Measurements from ENCODE around the gene ADAM8.
A peak's percentile ranks its signal among the peaks of the same experiment; 100 is the strongest.

ADAM8 gene

GRCh38 chr10:133312769-133313145, 36.1 kb upstream of the ADAM8 start:
- Mint-ChIP-seq H3K27me3 (ENCODE audit: low read depth) (peaks cover 2% of the 10 kb centered on the region), H3K4me1 (ENCODE audit: low read depth) (peaks cover 8% of the 10 kb centered on the region), H3K36me3 (ENCODE audit: low read depth) (peaks cover 17% of the 10 kb centered on the region), H3K9me3 (no peaks in the 10 kb centered on the region), H3K27ac (no peak overlapping the region), H3K4me3 (no peak overlapping the region)
- DNase-seq (ENCODE audit: low spot score): no peak

- Mint-ChIP-seq H3K27ac (no peak overlapping the region), H3K4me1 (ENCODE audit: low read depth) (peaks cover 12% of the 10 kb centered on the region), H3K27me3 (ENCODE audit: low read depth) (peaks cover 2% of the 10 kb centered on the region), H3K36me3 (ENCODE audit: low read depth) (peaks cover 18% of the 10 kb centered on the region), H3K9me3 (no peaks in the 10 kb centered on the region), H3K4me3 (no peak overlapping the region)
- DNase-seq (ENCODE audit: low spot score): no peak
These were observed 35.5 kb upstream of the ADAM8 start for GRCh38 chr10:133312016-133312768.

DNA sequence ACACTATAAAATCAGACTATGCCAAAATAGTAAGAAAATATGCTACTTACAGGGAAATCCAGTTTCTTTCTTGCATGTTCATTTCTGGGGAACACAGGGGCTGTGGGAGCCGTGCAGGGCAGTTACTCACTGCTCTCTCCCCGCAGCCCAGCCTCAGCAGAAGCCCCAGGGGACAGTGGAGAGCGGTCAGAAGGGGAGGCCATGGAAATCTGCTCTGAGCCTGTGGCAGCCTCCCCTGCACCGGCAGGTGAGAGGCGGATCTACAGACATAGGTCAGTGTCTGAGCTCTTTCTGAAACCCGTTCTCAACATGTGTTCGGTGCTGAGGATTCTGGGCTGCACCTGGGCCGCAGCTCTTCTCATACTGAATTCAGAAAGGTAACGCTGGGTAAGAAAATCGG, 34.9 kb upstream of the ADAM8 start:
- peaks cover 17% of the 10 kb centered on the region for H3K4me1 Mint-ChIP-seq (ENCODE audit: low read depth)
- H3K4me3 Mint-ChIP-seq: no peak overlapping the region
- peaks cover 18% of the 10 kb centered on the region for H3K36me3 Mint-ChIP-seq (ENCODE audit: low read depth)
- no peak overlapping the region for H3K27ac Mint-ChIP-seq
- no peaks in the 10 kb centered on the region for H3K9me3 Mint-ChIP-seq
- no peak for DNase-seq (ENCODE audit: low spot score)
- peaks cover 2% of the 10 kb centered on the region for H3K27me3 Mint-ChIP-seq (ENCODE audit: low read depth)

- Mint-ChIP-seq H3K36me3 (ENCODE audit: low read depth) (peaks cover 18% of the 10 kb centered on the region), H3K27me3 (ENCODE audit: low read depth) (peaks cover 2% of the 10 kb centered on the region), H3K4me1 (ENCODE audit: low read depth) (peaks cover 12% of the 10 kb centered on the region), H3K4me3 (no peak overlapping the region), H3K9me3 (no peaks in the 10 kb centered on the region), H3K27ac (no peak overlapping the region)
- no peak for DNase-seq (ENCODE audit: low spot score)
These were observed 34.1 kb upstream of the ADAM8 start for GRCh38 chr10:133310789-133311188.

- peaks cover 11% of the 10 kb centered on the region for H3K4me1 Mint-ChIP-seq (ENCODE audit: low read depth)
- peaks cover 18% of the 10 kb centered on the region for H3K36me3 Mint-ChIP-seq (ENCODE audit: low read depth)
- H3K27me3 Mint-ChIP-seq (ENCODE audit: low read depth): peaks cover 2% of the 10 kb centered on the region
- no peak for DNase-seq (ENCODE audit: low spot score)
- H3K27ac Mint-ChIP-seq: no peak overlapping the region
- H3K9me3 Mint-ChIP-seq: no peaks in the 10 kb centered on the region
- no peak overlapping the region for H3K4me3 Mint-ChIP-seq
These were observed 33.7 kb upstream of the ADAM8 start for GRCh38 chr10:133310399-133310755.

DNA sequence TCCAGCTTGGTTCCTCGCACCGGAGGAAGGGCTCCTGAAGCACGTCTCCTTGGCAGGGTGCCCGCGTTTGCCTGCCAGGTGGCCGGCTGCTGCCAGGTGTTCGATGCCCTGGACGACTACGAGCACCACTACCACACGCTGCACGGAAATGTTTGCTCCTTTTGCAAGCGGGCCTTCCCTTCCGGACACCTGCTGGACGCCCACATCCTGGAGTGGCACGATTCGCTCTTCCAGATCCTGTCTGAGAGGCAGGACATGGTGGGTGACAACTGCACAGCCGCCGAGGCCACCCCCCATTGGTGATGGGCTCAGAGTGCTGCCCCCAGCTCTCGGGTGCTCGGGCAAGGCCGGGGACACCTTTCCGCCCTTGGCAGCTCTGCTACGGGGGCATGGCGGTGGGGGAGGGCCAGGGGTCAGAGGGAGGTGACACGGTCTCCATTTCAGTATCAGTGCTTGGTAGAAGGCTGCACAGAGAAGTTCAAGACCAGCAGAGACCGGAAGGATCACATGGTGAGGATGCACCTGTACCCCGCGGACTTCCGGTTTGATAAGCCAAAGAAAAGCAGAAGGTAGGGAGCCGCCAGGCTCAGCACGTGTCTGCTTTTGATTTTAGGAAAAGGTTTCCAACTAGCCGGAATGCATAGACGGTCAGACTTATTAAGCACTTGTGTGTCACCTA, 33.2 kb upstream of the ADAM8 start:
- H3K36me3 Mint-ChIP-seq (ENCODE audit: low read depth): peaks cover 21% of the 10 kb centered on the region
- no peak for DNase-seq (ENCODE audit: low spot score)
- peaks cover 12% of the 10 kb centered on the region for H3K4me1 Mint-ChIP-seq (ENCODE audit: low read depth)
- peak overlapping the region; percentile 31 for H3K27ac Mint-ChIP-seq
- no peaks in the 10 kb centered on the region for H3K9me3 Mint-ChIP-seq
- H3K4me3 Mint-ChIP-seq: peak overlapping the region; percentile 71
- peaks cover 2% of the 10 kb centered on the region for H3K27me3 Mint-ChIP-seq (ENCODE audit: low read depth)

DNA sequence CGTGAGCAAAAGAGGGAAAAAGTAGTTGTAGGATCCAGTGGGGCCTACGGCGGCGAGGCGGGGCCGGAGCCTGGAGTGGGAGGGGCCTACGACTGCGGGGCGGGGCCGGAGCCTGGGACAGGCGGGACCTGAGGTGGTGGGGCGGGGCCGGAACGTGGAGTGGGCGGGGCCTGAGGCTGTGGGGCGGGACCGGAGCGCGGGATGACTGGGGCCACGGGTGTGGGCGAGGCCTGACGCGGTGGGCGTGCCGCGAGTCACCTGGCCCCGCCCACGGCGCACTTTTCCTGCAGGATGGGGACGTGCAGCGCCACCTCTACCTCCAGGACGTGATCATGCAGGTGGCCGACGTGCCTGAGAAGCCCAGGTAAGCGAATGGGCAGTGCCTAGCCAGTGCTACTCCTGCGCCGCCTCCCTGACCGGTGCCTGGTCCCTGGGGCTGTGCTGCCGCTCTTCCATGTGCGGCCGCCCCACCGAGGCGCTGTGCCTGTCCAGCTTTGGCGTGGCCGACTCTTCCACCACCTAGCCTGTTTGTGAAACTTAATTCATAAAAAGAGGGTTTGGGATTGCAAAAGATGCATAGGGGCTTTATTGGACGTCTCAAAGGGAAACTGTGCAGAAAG, 32.5 kb upstream of the ADAM8 start:
- DNase-seq (ENCODE audit: low spot score): peak; percentile 86
- no peaks in the 10 kb centered on the region for H3K9me3 Mint-ChIP-seq
- peak overlapping the region; percentile 71 for H3K4me3 Mint-ChIP-seq
- peak overlapping the region; percentile 78 for H3K27ac Mint-ChIP-seq
- H3K36me3 Mint-ChIP-seq (ENCODE audit: low read depth): peaks cover 21% of the 10 kb centered on the region
- H3K27me3 Mint-ChIP-seq (ENCODE audit: low read depth): peaks cover 2% of the 10 kb centered on the region
- peaks cover 15% of the 10 kb centered on the region for H3K4me1 Mint-ChIP-seq (ENCODE audit: low read depth)

DNA sequence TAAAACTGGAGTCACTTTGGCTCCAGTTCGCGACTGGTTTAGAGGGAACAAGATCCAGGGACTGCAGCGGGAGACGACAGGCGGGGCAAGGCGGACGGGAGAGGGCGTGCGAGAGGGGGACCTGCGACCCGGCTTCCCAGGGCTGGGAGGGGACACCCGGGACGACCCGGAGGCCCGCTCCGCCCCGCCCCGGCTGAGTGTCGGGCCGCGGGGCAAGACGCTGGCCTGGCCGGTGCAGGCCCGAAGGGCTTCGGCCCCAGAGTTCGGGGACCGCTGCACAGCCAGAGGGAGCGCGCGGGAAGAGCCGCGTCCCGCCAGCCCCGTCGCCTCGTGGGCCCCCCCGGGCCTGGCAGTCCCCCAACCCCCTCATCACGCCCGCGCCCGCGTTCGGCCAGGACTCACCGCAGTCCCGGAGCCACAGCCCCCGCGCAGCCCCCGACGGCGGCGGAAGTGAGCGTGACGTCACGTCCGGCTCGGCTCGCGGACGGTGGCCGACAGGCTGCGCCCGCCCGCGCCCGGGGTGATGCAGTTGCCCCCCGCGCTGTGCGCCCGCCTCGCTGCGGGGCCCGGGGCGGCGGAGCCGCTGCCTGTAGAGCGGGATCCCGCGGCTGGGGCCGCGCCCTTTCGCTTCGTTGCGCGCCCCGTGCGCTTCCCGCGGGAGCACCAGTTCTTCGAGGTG, 31.9 kb upstream of the ADAM8 start, which contains the start of the genes TUBGCP2 and ZNF511:
Gene TUBGCP2 (minus strand): TSS at position 452 of the 679 bp plus-strand sequence. CDS start 5,931 bp downstream, outside the sequence.
Gene ZNF511 (plus strand): TSS at position 494 of the 679 bp plus-strand sequence. CDS start 30 bp downstream, at position 524.
- H3K27ac Mint-ChIP-seq: peak within 1 kb of the TSS; percentile 99
- H3K4me1 Mint-ChIP-seq (ENCODE audit: low read depth): peaks cover 15% of the 10 kb centered on the region
- DNase-seq (ENCODE audit: low spot score): peak; percentile 91
- H3K9me3 Mint-ChIP-seq: no peaks in the 10 kb centered on the region
- H3K4me3 Mint-ChIP-seq: peak within 1 kb of the TSS; percentile 98
- H3K27me3 Mint-ChIP-seq (ENCODE audit: low read depth): peaks cover 2% of the 10 kb centered on the region
- peaks cover 21% of the 10 kb centered on the region for H3K36me3 Mint-ChIP-seq (ENCODE audit: low read depth)

GRCh38 chr10:133307776-133308420, 31.2 kb upstream of the ADAM8 start:
- Mint-ChIP-seq H3K27me3 (ENCODE audit: low read depth) (peaks cover 2% of the 10 kb centered on the region), H3K4me1 (ENCODE audit: low read depth) (peaks cover 15% of the 10 kb centered on the region), H3K36me3 (ENCODE audit: low read depth) (peaks cover 21% of the 10 kb centered on the region), H3K4me3 (peak overlapping the region; percentile 98), H3K27ac (peak overlapping the region; percentile 99), H3K9me3 (no peaks in the 10 kb centered on the region)
- DNase-seq (ENCODE audit: low spot score): peak; percentile 78

GRCh38 chr10:133306941-133307379, 30.3 kb upstream of the ADAM8 start:
- DNase-seq (ENCODE audit: low spot score): no peak
- peaks cover 2% of the 10 kb centered on the region for H3K27me3 Mint-ChIP-seq (ENCODE audit: low read depth)
- H3K9me3 Mint-ChIP-seq: no peaks in the 10 kb centered on the region
- peaks cover 15% of the 10 kb centered on the region for H3K4me1 Mint-ChIP-seq (ENCODE audit: low read depth)
- peaks cover 19% of the 10 kb centered on the region for H3K36me3 Mint-ChIP-seq (ENCODE audit: low read depth)
- H3K4me3 Mint-ChIP-seq: peak overlapping the region; percentile 98
- H3K27ac Mint-ChIP-seq: peak overlapping the region; percentile 99

DNA sequence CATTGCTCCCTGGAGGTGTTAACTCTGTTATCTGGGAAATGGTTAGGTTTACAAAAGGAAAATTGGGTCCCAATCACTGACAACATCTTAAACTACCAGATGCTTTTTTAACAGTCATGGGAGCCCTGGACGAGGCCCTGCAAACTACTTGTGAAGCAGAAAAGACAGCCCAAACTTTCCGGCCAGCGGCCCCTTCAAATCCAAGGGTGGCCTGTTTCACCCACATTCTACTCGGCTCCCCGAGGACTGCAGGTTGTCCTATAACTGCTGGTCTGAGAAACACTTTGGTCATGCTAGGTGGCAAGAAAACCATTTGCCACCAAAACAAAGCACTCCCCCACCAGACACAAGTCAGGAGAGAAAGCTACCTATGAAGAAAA, 29.4 kb upstream of the ADAM8 start:
- peaks cover 15% of the 10 kb centered on the region for H3K4me1 Mint-ChIP-seq (ENCODE audit: low read depth)
- H3K27ac Mint-ChIP-seq: no peak overlapping the region
- peaks cover 2% of the 10 kb centered on the region for H3K27me3 Mint-ChIP-seq (ENCODE audit: low read depth)
- no peak for DNase-seq (ENCODE audit: low spot score)
- H3K36me3 Mint-ChIP-seq (ENCODE audit: low read depth): peaks cover 14% of the 10 kb centered on the region
- no peaks in the 10 kb centered on the region for H3K9me3 Mint-ChIP-seq
- H3K4me3 Mint-ChIP-seq: peak overlapping the region; percentile 15

GRCh38 chr10:133303206-133303605, 26.5 kb upstream of the ADAM8 start:
- no peak overlapping the region for H3K4me3 Mint-ChIP-seq
- peaks cover 15% of the 10 kb centered on the region for H3K4me1 Mint-ChIP-seq (ENCODE audit: low read depth)
- no peak overlapping the region for H3K27ac Mint-ChIP-seq
- H3K9me3 Mint-ChIP-seq: no peaks in the 10 kb centered on the region
- peaks cover 2% of the 10 kb centered on the region for H3K27me3 Mint-ChIP-seq (ENCODE audit: low read depth)
- no peak for DNase-seq (ENCODE audit: low spot score)
- peaks cover 27% of the 10 kb centered on the region for H3K36me3 Mint-ChIP-seq (ENCODE audit: low read depth)

DNA sequence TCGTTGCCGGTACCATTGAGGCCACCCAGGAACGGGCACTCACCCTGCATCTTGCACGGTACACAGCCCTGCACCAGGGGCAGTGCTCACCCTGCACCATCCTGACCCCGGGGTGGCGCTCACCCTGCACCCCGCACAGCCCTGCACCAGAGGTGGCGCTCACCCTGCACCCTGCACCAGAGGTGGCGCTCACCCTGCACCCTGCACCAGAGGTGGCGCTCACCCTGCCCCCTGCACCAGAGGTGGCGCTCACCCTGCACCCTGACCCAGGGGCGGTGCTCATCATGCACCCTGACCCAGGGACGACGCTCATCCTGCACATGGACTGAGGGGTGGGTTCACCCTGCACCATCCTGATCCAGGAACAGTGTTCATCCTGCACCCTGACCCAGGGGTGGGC, 25.6 kb upstream of the ADAM8 start:
- no peaks in the 10 kb centered on the region for H3K27me3 Mint-ChIP-seq (ENCODE audit: low read depth)
- peaks cover 32% of the 10 kb centered on the region for H3K36me3 Mint-ChIP-seq (ENCODE audit: low read depth)
- H3K27ac Mint-ChIP-seq: no peak overlapping the region
- no peaks in the 10 kb centered on the region for H3K9me3 Mint-ChIP-seq
- DNase-seq (ENCODE audit: low spot score): no peak
- peaks cover 8% of the 10 kb centered on the region for H3K4me1 Mint-ChIP-seq (ENCODE audit: low read depth)
- H3K4me3 Mint-ChIP-seq: no peak overlapping the region
